Astrocyte (in vitro differentiated cells and primary cell): ENCODE measurements around the gene PYY. TPM values are rescaled to one million over a fixed set of nuclear protein-coding genes. Genes with fewer than 3 reads are reported as not detected.

Experiments used
- DNase-seq: peaks from one replicate; pipeline ENCODE4 v3.0.0-alpha.2; 2010; ENCODE audit warnings: low read depth
- FAIRE-seq: peaks from 2 replicates; lab custom pipeline; 2011; peaks lifted over from hg19 to GRCh38; lab: Jason Lieb, UNC
- H2AFZ ChIP-seq: 2 replicates; pipeline ENCODE4 v1.6.0; 2012; ENCODE audit warnings: low read depth, low read length, inconsistent platforms
- H3K27ac ChIP-seq: 2 replicates; pipeline ENCODE4 v1.5.1; 2011; ENCODE audit warnings: low read depth, low read length, inconsistent platforms
- H3K27me3 ChIP-seq: 2 replicates; pipeline ENCODE4 v1.6.0; 2011; ENCODE audit warnings: low read length, inconsistent platforms; ENCODE audit not compliant: insufficient read depth
- H3K36me3 ChIP-seq: 2 replicates; pipeline ENCODE4 v1.5.1; 2011; ENCODE audit warnings: low read length, inconsistent platforms; ENCODE audit not compliant: insufficient read depth
- H3K4me1 ChIP-seq: 2 replicates; pipeline ENCODE4 v1.5.1; 2011; ENCODE audit warnings: low read length, inconsistent platforms; ENCODE audit not compliant: insufficient read depth
- H3K4me2 ChIP-seq: 2 replicates; pipeline ENCODE4 v1.6.0; 2012; ENCODE audit warnings: low read length, inconsistent platforms
- H3K4me3 ChIP-seq: 2 replicates; pipeline ENCODE4 v1.5.1; 2011; ENCODE audit warnings: low read depth, mild to moderate bottlenecking, low read length, inconsistent platforms; ENCODE audit not compliant: insufficient read depth
- H3K79me2 ChIP-seq: 2 replicates; pipeline ENCODE4 v1.6.0; 2012; ENCODE audit warnings: mild to moderate bottlenecking, low read length, inconsistent platforms; ENCODE audit not compliant: insufficient read depth
- H3K9ac ChIP-seq: 2 replicates; pipeline ENCODE4 v1.6.0; 2012; ENCODE audit warnings: mild to moderate bottlenecking, low read length, inconsistent platforms
- H3K9me3 ChIP-seq: 2 replicates; pipeline ENCODE4 v1.5.1; 2012; ENCODE audit warnings: low read depth, mild to moderate bottlenecking, low read length, inconsistent platforms; ENCODE audit not compliant: insufficient read depth
- H4K20me1 ChIP-seq: 2 replicates; pipeline ENCODE4 v1.6.0; 2012; ENCODE audit warnings: low read length, inconsistent platforms; ENCODE audit not compliant: insufficient read depth
- H3K27ac Mint-ChIP-seq: one replicate; pipeline ENCODE4 v1.8.0; 2021; ENCODE audit warnings: mild to moderate bottlenecking, mixed read lengths; ENCODE audit not compliant: unreplicated experiment
- H3K27me3 Mint-ChIP-seq: one replicate; pipeline ENCODE4 v1.8.0; 2021; ENCODE audit warnings: low read depth, mixed read lengths; ENCODE audit not compliant: unreplicated experiment
- H3K36me3 Mint-ChIP-seq: one replicate; pipeline ENCODE4 v1.8.0; 2021; ENCODE audit warnings: low read depth, mixed read lengths; ENCODE audit not compliant: unreplicated experiment
- H3K4me1 Mint-ChIP-seq: one replicate; pipeline ENCODE4 v1.8.0; 2021; ENCODE audit warnings: low read depth, mixed read lengths; ENCODE audit not compliant: unreplicated experiment
- H3K4me3 Mint-ChIP-seq: one replicate; pipeline ENCODE4 v1.8.0; 2021; ENCODE audit warnings: mild to moderate bottlenecking, moderate library complexity, mixed read lengths; ENCODE audit not compliant: unreplicated experiment
- H3K9me3 Mint-ChIP-seq: one replicate; pipeline ENCODE4 v1.8.0; 2021; ENCODE audit warnings: mild to moderate bottlenecking, mixed read lengths; ENCODE audit not compliant: unreplicated experiment
- CTCF ChIP-seq: IDR thresholded peaks from 2 replicates; pipeline ENCODE4 v1.5.1; 2011; ENCODE audit warnings: low read depth, mild to moderate bottlenecking, inconsistent platforms, low read length, moderate library complexity; ENCODE audit not compliant: insufficient read depth
- EZH2 ChIP-seq: IDR thresholded peaks from 2 replicates; pipeline ENCODE4 v1.6.1; 2012; ENCODE audit warnings: mild to moderate bottlenecking, low read length, inconsistent platforms; ENCODE audit not compliant: insufficient read depth
- total RNA-seq: library from RNA; stranded (reverse); gene quantifications from 2 replicates; pipeline ENCODE4 v1.2.1, GENCODE V29; 2021

PYY gene
- total RNA-seq, 1 donor from 2014 or later, result not detected

- no peaks in the 10 kb centered on the region for H3K9me3 ChIP-seq
- peaks cover 67% of the 10 kb centered on the region for H3K27me3 Mint-ChIP-seq
- H3K4me3 ChIP-seq, result no peak overlapping the region
- no peaks in the 10 kb centered on the region for H3K79me2 ChIP-seq
- no peaks in the 10 kb centered on the region for H3K36me3 Mint-ChIP-seq
- no peak overlapping the region for H3K9ac ChIP-seq
- H3K4me2 ChIP-seq, result peak overlapping the region; percentile 53
- H3K9me3 Mint-ChIP-seq, result peaks cover 9% of the 10 kb centered on the region
- no peak for DNase-seq
- H3K4me1 ChIP-seq, result no peaks in the 10 kb centered on the region
- H3K36me3 ChIP-seq, result no peaks in the 10 kb centered on the region
- H3K27ac Mint-ChIP-seq, result no peak overlapping the region
- H3K27me3 ChIP-seq, result peaks cover 46% of the 10 kb centered on the region
- peaks cover 2% of the 10 kb centered on the region for H3K4me1 Mint-ChIP-seq
- H4K20me1 ChIP-seq, result no peaks in the 10 kb centered on the region
- FAIRE-seq, result no peak
- no peak overlapping the region for H3K4me3 Mint-ChIP-seq
- TF ChIP-seq EZH2 (peak; percentile 98), CTCF (no peak)
- no peak overlapping the region for H3K27ac ChIP-seq
- H2AFZ ChIP-seq, result peak overlapping the region; percentile 16
These were observed 745 bp downstream of the PYY start for GRCh38 chr17:43952724-43953666.

GRCh38 chr17:43952351-43952723 is 1.4 kb downstream of the PYY start:
- peaks cover 9% of the 10 kb centered on the region for H3K9me3 Mint-ChIP-seq
- no peak overlapping the region for H3K4me3 Mint-ChIP-seq
- TF ChIP-seq EZH2 (no peak), CTCF (no peak)
- H3K4me1 Mint-ChIP-seq, result peaks cover 2% of the 10 kb centered on the region
- Histone ChIP-seq H2AFZ (peak overlapping the region; percentile 16), H3K4me2 (peak overlapping the region; percentile 53), H4K20me1 (no peaks in the 10 kb centered on the region), H3K4me3 (no peak overlapping the region), H3K9ac (no peak overlapping the region), H3K4me1 (no peaks in the 10 kb centered on the region), H3K36me3 (no peaks in the 10 kb centered on the region), H3K27ac (no peak overlapping the region), H3K79me2 (no peaks in the 10 kb centered on the region), H3K27me3 (peaks cover 46% of the 10 kb centered on the region), H3K9me3 (no peaks in the 10 kb centered on the region)
- FAIRE-seq (no peak), DNase-seq (no peak)
- H3K27me3 Mint-ChIP-seq, result peaks cover 72% of the 10 kb centered on the region
- no peaks in the 10 kb centered on the region for H3K36me3 Mint-ChIP-seq
- H3K27ac Mint-ChIP-seq, result no peak overlapping the region

- no peaks in the 10 kb centered on the region for H3K36me3 Mint-ChIP-seq
- no peak overlapping the region for H3K4me3 ChIP-seq
- FAIRE-seq, result no peak
- H3K27me3 ChIP-seq, result peaks cover 46% of the 10 kb centered on the region
- H2AFZ ChIP-seq, result no peak overlapping the region
- peaks cover 72% of the 10 kb centered on the region for H3K27me3 Mint-ChIP-seq
- peaks cover 2% of the 10 kb centered on the region for H3K4me1 Mint-ChIP-seq
- H3K4me3 Mint-ChIP-seq, result no peak overlapping the region
- TF ChIP-seq CTCF, result no peak
- TF ChIP-seq EZH2, result no peak
- no peak overlapping the region for H3K27ac ChIP-seq
- no peak overlapping the region for H3K4me2 ChIP-seq
- peaks cover 9% of the 10 kb centered on the region for H3K9me3 Mint-ChIP-seq
- H3K79me2 ChIP-seq, result no peaks in the 10 kb centered on the region
- H3K36me3 ChIP-seq, result no peaks in the 10 kb centered on the region
- no peak overlapping the region for H3K9ac ChIP-seq
- no peaks in the 10 kb centered on the region for H4K20me1 ChIP-seq
- no peaks in the 10 kb centered on the region for H3K9me3 ChIP-seq
- no peaks in the 10 kb centered on the region for H3K4me1 ChIP-seq
- DNase-seq, result no peak
- H3K27ac Mint-ChIP-seq, result no peak overlapping the region
These were observed 2.0 kb downstream of the PYY start for GRCh38 chr17:43951750-43952149.
